HepG2 (cell line): ENCODE results near the gene ROBO2. TPM values are rescaled to one million over a fixed set of nuclear protein-coding genes. Genes with fewer than 3 reads are reported as not detected.

Experiments used
- ATAC-seq: fragments of 200-7000 bp; cut with Tn5 transposase; 3 replicates; pipeline ENCODE4 v1.9.1; 2020; ENCODE audit warnings: mild to moderate bottlenecking, moderate library complexity
- BruUV-seq: library from RNA; stranded (reverse); fragments of 400-500 nt; replicated peaks from 2 replicates; lab custom pipeline; 2021; lab: Mats Ljungman, UMichigan
- CTCF ChIA-PET: fragments of 300-600 bp; formaldehyde crosslinking; extraction: SDS; loops from one replicate; lab custom pipeline; 2021; ENCODE audit warnings: low total read pairs, inconsistent platforms, low intra/inter-chr PET ratio; lab: Yijun Ruan, JAX
- POLR2A ChIA-PET: fragments of 350-600 bp; sonication (Branson Sonifier 250); formaldehyde crosslinking; loops from one replicate; lab custom pipeline; 2020; ENCODE audit warnings: antibody characterized with exemption, inconsistent platforms; lab: Yijun Ruan, JAX
- DNase-seq: peaks from one replicate; pipeline ENCODE4 v3.0.0-alpha.2; 2015; ENCODE audit warnings: low spot score
- FAIRE-seq: peaks from 3 replicates; lab custom pipeline; 2011; peaks lifted over from hg19 to GRCh38; lab: Jason Lieb, UNC
- H2AFZ ChIP-seq: one replicate; pipeline ENCODE4 v1.6.1; 2011; ENCODE audit warnings: low read length, inconsistent platforms
- H3K27ac ChIP-seq: fragments of 300-600 bp; 3 replicates; pipeline ENCODE4 v1.8.0; 2011; ENCODE audit warnings: mixed run types, mild to moderate bottlenecking, mixed read lengths, low read length, inconsistent platforms; ENCODE audit not compliant: insufficient read depth; ENCODE audit errors: extremely low read length
- H3K27me3 ChIP-seq, 2 experiments: fragments of 200-600 bp in 1 of 2; 2 replicates in 1 of 2; 3 replicates in 1 of 2; pipeline versions ENCODE4 v1.6.0 to v1.8.0; 2011; ENCODE audit warnings: low read length in 2 of 2, mild to moderate bottlenecking in 2 of 2, moderate library complexity in 2 of 2, inconsistent platforms in 1 of 2; ENCODE audit not compliant: insufficient read depth in 2 of 2, control insufficient read depth in 1 of 2
- H3K36me3 ChIP-seq, 2 experiments: fragments of 200-600 bp in 1 of 2; replicated peaks in 1 of 2; 2 replicates in 1 of 2; 3 replicates in 1 of 2; pipeline versions ENCODE4 v1.5.1 to v1.8.0; 2011; ENCODE audit warnings: low read length in 2 of 2, inconsistent platforms in 1 of 2; ENCODE audit not compliant: insufficient read depth in 2 of 2, control insufficient read depth in 1 of 2
- H3K4me1 ChIP-seq: 2 replicates; pipeline ENCODE4 v1.5.1; 2012; ENCODE audit warnings: low read length, inconsistent platforms; ENCODE audit not compliant: insufficient read depth
- H3K4me2 ChIP-seq: 2 replicates; pipeline ENCODE4 v1.6.0; 2011; ENCODE audit warnings: low read depth, low read length, inconsistent platforms
- H3K4me3 ChIP-seq, 3 experiments: fragments of 200-600 bp in 1 of 3; sonication (generic), shearing (Covaris generic) in 1 of 3; replicated peaks in 1 of 3; 2 replicates each; pipeline ENCODE4 v1.5.1; 2011 to 2016; ENCODE audit warnings: low read length in 3 of 3, inconsistent platforms in 2 of 3, low read depth in 2 of 3, mild to moderate bottlenecking in 2 of 3, control low read depth in 1 of 3, mixed read lengths in 1 of 3; ENCODE audit not compliant: insufficient read depth in 1 of 3
- H3K79me2 ChIP-seq: one replicate; pipeline ENCODE4 v1.6.1; 2011; ENCODE audit warnings: low read length, inconsistent platforms; ENCODE audit not compliant: insufficient read depth
- H3K9ac ChIP-seq: 2 replicates; pipeline ENCODE4 v1.6.0; 2011; ENCODE audit warnings: mild to moderate bottlenecking, low read depth, low read length, inconsistent platforms; ENCODE audit not compliant: insufficient read depth
- H3K9me3 ChIP-seq: 2 replicates; pipeline ENCODE4 v1.5.1; 2012; ENCODE audit warnings: mild to moderate bottlenecking, low read length
- H4K20me1 ChIP-seq: 2 replicates; pipeline ENCODE4 v1.6.0; 2011; ENCODE audit warnings: inconsistent platforms, mild to moderate bottlenecking, low read length, moderate library complexity; ENCODE audit not compliant: insufficient read depth
- ATF2 ChIP-seq: sonication (generic); formaldehyde crosslinking; IDR thresholded peaks from 2 replicates; pipeline ENCODE4 v1.4.0; 2020; ENCODE audit warnings: missing genetic modification reagents
- JUND ChIP-seq: sonication (generic); formaldehyde crosslinking; IDR thresholded peaks from 2 replicates; pipeline ENCODE4 v1.8.0; 2022; ENCODE audit warnings: mild to moderate bottlenecking, missing genetic modification reagents
- MXD1 ChIP-seq: sonication (generic); formaldehyde crosslinking; IDR thresholded peaks from 2 replicates; pipeline ENCODE4 v1.4.0; 2020; ENCODE audit warnings: mild to moderate bottlenecking, missing genetic modification reagents
- MZF1 ChIP-seq: sonication (generic); formaldehyde crosslinking; IDR thresholded peaks from 2 replicates; pipeline ENCODE4 v1.8.1; 2023; ENCODE audit warnings: mild to moderate bottlenecking, missing genetic modification reagents, borderline replicate concordance
- NCOA2 ChIP-seq: sonication (generic); formaldehyde crosslinking; IDR thresholded peaks from 2 replicates; pipeline ENCODE4 v1.8.0; 2022; ENCODE audit warnings: inconsistent platforms
- TOE1 ChIP-seq: sonication (generic); formaldehyde crosslinking; IDR thresholded peaks from 2 replicates; pipeline ENCODE4 v1.4.0; 2020; ENCODE audit warnings: mild to moderate bottlenecking, missing genetic modification reagents
- ZNF260 ChIP-seq: sonication (generic); formaldehyde crosslinking; IDR thresholded peaks from 2 replicates; pipeline ENCODE4 v1.4.0; 2020; ENCODE audit warnings: missing genetic modification reagents, low read depth, mild to moderate bottlenecking, borderline replicate concordance
- ZNF263 ChIP-seq: sonication (generic); formaldehyde crosslinking; IDR thresholded peaks from 2 replicates; pipeline ENCODE4 v1.4.0; 2020; ENCODE audit warnings: missing genetic modification reagents
- ZNF282 ChIP-seq: fragments of 450-650 bp; IDR thresholded peaks from 2 replicates; pipeline ENCODE4 v1.6.1; 2018; ENCODE audit not compliant: partially characterized antibody
- WGBS: methylation state at CpG from one replicate; pipeline ENCODE4 v1.1.6; 2017; ENCODE audit warnings: low lambda C conversion rate; 5-methylcytosine and 5-hydroxymethylcytosine counted together
- in situ Hi-C: cut with HindIII; loops from 2 replicates; pipeline ENCODE4 v1.10.0; 2017; ENCODE audit warnings: low pct_unique_long_range_greater_than_20kb; ENCODE audit not compliant: extremely low pct_ligation_motif_present
- intact Hi-C: fragments of 100-400 bp; cut with micrococcal nuclease; formaldehyde crosslinking; loops from one replicate; pipeline ENCODE4 v1.10.0; 2022; ENCODE audit not compliant: unreplicated experiment
- polyA plus RNA-seq, 8 experiments: library from polyadenylated mRNA; depleted of rRNA in 3 of 8; stranded (reverse) in 7 of 8; unstranded in 1 of 8; fragments of >200 nt; fragmentation: Illumina TruSeq in 4 of 8; extraction: Trizol in 4 of 8; gene quantifications; 2 replicates each; pipeline versions ENCODE4 v1.2.1 to v1.2.3, GENCODE V29; 2011 to 2016; ENCODE audit warnings: low read depth in 4 of 8, missing spikeins in 1 of 8, mixed read lengths in 1 of 8; ENCODE audit not compliant: insufficient read depth in 1 of 8
- total RNA-seq, 5 experiments: library from RNA; depleted of rRNA; stranded (reverse); fragments of >200 nt; fragmentation: Illumina TruSeq; extraction: Trizol; gene quantifications; 2 replicates each; pipeline ENCODE4 v1.2.3, GENCODE V29; 2016; ENCODE audit warnings: low read depth in 1 of 5

Gene ROBO2
- total and polyA plus RNA-seq, 2 of the 13 experiments (the other 11 are each of a cell fraction or from before 2014, with no cell fraction given), result not detected

GRCh38 chr3:77687545-77687944 lies 647.6 kb downstream of the ROBO2 start:
- Histone ChIP-seq H3K27me3 (no peaks in the 10 kb centered on the region), H2AFZ (no peak overlapping the region), H3K4me3 (no peak overlapping the region), H3K27ac (no peak overlapping the region), H4K20me1 (no peaks in the 10 kb centered on the region), H3K79me2 (no peaks in the 10 kb centered on the region), H3K4me2 (no peak overlapping the region), H3K36me3 (no peaks in the 10 kb centered on the region), H3K4me1 (no peaks in the 10 kb centered on the region), H3K9ac (no peak overlapping the region), H3K9me3 (peaks cover 7% of the 10 kb centered on the region)
- ATAC-seq, result no peak
- intact Hi-C loops, result loop anchor here (1.0 kb wide), 1 partner anchor 54 kb away; no protein-coding TSS in a partner anchor
- no peak for FAIRE-seq
- no peak for DNase-seq
- 4% methylated on average over 3 of the region's 3 CpGs for WGBS
- TF ChIP-seq ATF2 (CRISPR knock-in tag) (no peak), MXD1 (CRISPR knock-in tag) (no peak), MZF1 (CRISPR knock-in tag) (no peak), ZNF260 (CRISPR knock-in tag) (no peak), TOE1 (CRISPR knock-in tag) (no peak), NCOA2 (CRISPR knock-in tag) (no peak), ZNF263 (CRISPR knock-in tag) (no peak), JUND (no peak), ZNF282 (no peak)
- BruUV-seq, result no TSS peak
- in situ Hi-C loops, result no loop called here
- CTCF ChIA-PET, result no interaction called here
- POLR2A ChIA-PET, result no interaction called here
